Frontal cortex (tissue), 4 donors: Measurements from ENCODE around the gene BCAR3. TPM values are rescaled to one million over a fixed set of nuclear protein-coding genes. Genes with fewer than 3 reads are reported as not detected.

Experiments used
- DNase-seq, 2 donors: peaks; one replicate each; pipeline ENCODE4 v3.0.0; 2012; ENCODE audit warnings: low spot score in 2 of 2
- FAIRE-seq: peaks from 2 replicates; lab custom pipeline; 2012; peaks lifted over from hg19 to GRCh38; lab: Jason Lieb, UNC
- total RNA-seq: library from RNA; depleted of rRNA; stranded (reverse); fragments of >200 nt; gene quantifications from one replicate; pipeline ENCODE4 v1.2.3, GENCODE V29; 2014
- donor health status: control.
- donor health status: control.
- donor health status: control.

Gene BCAR3
- total RNA-seq, 1 donor from 2014 or later, result 4.1 TPM

DNA sequence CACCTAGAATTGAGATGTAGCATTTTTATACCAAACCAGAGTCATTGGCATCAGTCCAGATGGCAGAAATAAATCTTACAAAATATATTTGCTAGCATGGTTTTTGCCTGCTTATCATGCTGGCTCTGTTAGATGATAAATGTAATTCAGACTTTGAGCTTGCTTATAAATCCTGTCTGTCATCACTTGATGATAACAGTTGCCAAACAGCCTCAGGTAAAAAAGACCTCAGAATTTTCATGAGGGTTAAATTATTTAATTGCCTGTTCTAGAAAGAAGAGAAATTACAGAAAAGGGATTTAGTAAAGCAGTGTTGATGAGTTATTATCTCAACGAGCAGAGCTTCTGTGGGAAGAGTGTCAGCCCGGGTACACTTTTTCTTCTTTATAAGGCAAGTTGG, 150.4 kb downstream of the BCAR3 start:
- FAIRE-seq (no peak), DNase-seq (no peak)

DNA sequence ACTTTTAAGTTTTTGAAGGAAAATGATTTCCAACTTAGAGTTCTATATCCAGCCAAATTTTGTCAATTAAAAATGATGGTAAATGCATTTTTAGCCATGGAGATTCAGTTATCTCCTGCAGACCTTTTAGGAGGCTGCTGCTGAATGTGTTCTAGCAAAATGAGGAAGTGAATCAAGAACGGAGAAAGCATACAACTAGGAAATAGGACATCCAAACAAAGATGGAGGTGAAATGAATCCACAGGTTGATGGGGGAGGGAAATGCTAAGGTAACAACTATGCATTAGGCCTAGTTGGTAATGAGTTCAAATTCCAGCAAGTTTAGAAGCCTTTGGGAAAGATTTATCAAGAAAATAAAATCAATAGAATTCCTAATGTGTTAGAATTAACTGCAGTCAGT, 153.2 kb downstream of the BCAR3 start:
- DNase-seq, result no peak
- FAIRE-seq, result no peak

DNA sequence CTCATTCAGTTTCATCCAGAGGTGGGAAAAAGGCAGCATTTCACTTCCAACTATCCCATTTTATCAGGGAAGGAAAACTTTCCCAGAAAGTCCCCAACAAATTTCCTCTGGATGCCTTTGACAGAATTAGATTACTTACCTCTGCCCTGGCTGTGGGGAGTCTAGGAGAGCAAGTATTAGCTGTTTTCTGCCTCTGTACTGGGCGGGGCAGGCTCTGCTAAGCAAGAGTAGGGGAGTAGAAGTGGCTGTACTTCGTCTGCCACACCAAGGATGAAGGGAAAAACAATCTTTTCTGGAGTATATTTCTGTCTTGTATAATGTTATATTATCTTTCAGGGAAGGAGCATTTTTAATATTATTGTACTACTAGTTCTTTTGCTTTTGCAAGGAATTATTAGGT, 155.2 kb downstream of the BCAR3 start:
- FAIRE-seq (no peak), DNase-seq (no peak)

- DNase-seq, result no peak
- no peak for FAIRE-seq
Observed at GRCh38 chr1:93525431-93525830, 156.2 kb downstream of the BCAR3 start.

- DNase-seq (no peak), FAIRE-seq (no peak)
Observed at GRCh38 chr1:93522721-93523120, 158.9 kb downstream of the BCAR3 start.

- FAIRE-seq (no peak), DNase-seq (no peak)
Observed at GRCh38 chr1:93521618-93522017, 160.0 kb downstream of the BCAR3 start.

- FAIRE-seq, result no peak
- no peak for DNase-seq
Observed at GRCh38 chr1:93519199-93519829, 162.3 kb downstream of the BCAR3 start.

DNA sequence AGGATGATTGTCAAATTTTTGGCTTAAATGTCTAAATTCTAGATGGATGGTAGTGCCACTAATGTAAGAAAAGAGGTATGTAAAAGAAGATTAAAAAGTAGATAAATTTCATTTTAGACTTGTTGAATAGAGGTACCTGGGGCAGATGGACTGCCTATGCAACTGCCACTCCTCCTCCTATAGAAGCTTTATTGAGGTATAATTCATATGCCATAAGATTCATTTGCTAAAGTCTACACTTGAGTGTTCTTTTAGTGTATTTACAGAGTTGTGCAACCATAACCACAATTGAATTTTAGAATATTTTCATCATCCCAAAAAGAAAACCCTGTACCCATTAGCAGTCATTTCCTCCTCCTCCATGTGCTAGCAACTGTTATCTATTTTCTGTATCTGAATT, 163.1 kb downstream of the BCAR3 start:
- DNase-seq (no peak), FAIRE-seq (no peak)

DNA sequence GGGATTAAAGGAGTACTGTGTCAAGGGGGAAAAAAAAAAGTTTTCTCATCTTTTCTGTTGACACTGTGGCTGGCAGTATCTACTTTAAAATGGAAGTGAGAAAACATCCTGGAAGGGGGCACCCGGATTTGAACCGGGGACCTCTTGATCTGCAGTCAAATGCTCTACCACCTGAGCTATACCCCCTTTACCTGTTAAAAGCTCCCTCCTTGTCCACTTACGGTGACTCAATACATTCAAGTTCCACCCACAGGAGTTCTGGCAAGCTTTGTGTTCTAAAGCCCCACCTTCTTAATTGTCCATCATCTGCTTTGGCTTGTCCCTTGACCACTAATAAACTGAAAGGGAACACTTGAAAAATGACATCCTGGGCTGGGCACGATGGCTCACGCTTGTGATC, 165.5 kb downstream of the BCAR3 start:
- FAIRE-seq (no peak), DNase-seq (no peak)

Other genes with a start within 250 kb of the BCAR3 start
- 254 TPM for gene FNBP1L, start 233.7 kb downstream of the BCAR3 start, total RNA-seq
- 20.8 TPM for gene DNTTIP2, start 197.4 kb upstream of the BCAR3 start, total RNA-seq
- 9.0 TPM for gene GCLM, start 227.6 kb upstream of the BCAR3 start, total RNA-seq